Naive thymus-derived CD8-positive, alpha-beta T cell (primary cell): ENCODE measurements around the gene EXT2. TPM values are rescaled to one million over a fixed set of nuclear protein-coding genes. Genes with fewer than 3 reads are reported as not detected.
A peak's percentile ranks its signal among the peaks of the same experiment; 100 is the strongest.

Experiments used
- ATAC-seq, 2 donors: fragments of 150-1000 bp; cut with Tn5 transposase in 1 of 2; sonication (Bioruptor Pico), chemical (Tn5 transposase) in 1 of 2; 1 replicate in 1 of 2; 2 replicates in 1 of 2; pipeline ENCODE4 v1.10.0; 2021; ENCODE audit warnings: mild to moderate bottlenecking in 2 of 2, moderate library complexity in 2 of 2
- POLR2A ChIA-PET: fragments of 350-600 bp; sonication (Branson Sonifier 250); formaldehyde crosslinking; loops from one replicate; lab custom pipeline; 2021; ENCODE audit warnings: antibody characterized with exemption; lab: Charles Lee
- DNase-seq, 10 donors: peaks; one replicate each; pipeline versions ENCODE4 v3.0.0 to v3.0.0-alpha.2; 2020 to 2022
- H3K27ac Mint-ChIP-seq, 10 donors: one replicate each; pipeline ENCODE4 v1.8.0; 2020 to 2022; ENCODE audit warnings: mild to moderate bottlenecking in 10 of 10, mixed read lengths in 10 of 10, moderate library complexity in 4 of 10, inconsistent platforms in 1 of 10
- H3K27me3 Mint-ChIP-seq, 5 donors: one replicate each; pipeline ENCODE4 v1.8.0; 2021 to 2022; ENCODE audit warnings: mixed read lengths in 5 of 5
- H3K36me3 Mint-ChIP-seq, 3 donors: one replicate each; pipeline ENCODE4 v1.8.0; 2020 to 2022; ENCODE audit warnings: mixed read lengths in 3 of 3, mild to moderate bottlenecking in 2 of 3, inconsistent platforms in 1 of 3
- H3K4me1 Mint-ChIP-seq, 4 donors: one replicate each; pipeline ENCODE4 v1.8.0; 2021 to 2022; ENCODE audit warnings: mixed read lengths in 4 of 4
- H3K4me3 Mint-ChIP-seq, 10 donors: one replicate each; pipeline ENCODE4 v1.8.0; 2020 to 2022; ENCODE audit warnings: mild to moderate bottlenecking in 10 of 10, mixed read lengths in 10 of 10, moderate library complexity in 6 of 10, inconsistent platforms in 1 of 10
- H3K9me3 Mint-ChIP-seq, 9 donors: one replicate each; pipeline ENCODE4 v1.8.0; 2020 to 2022; ENCODE audit warnings: mixed read lengths in 9 of 9, mild to moderate bottlenecking in 3 of 9, inconsistent platforms in 1 of 9, moderate library complexity in 1 of 9
- polyA plus RNA-seq, 3 donors: library from polyadenylated mRNA; unstranded; fragments of 300-500 nt; fragmentation: Illumina TruSeq; gene quantifications; one replicate each; pipeline ENCODE4 v1.2.3, GENCODE V29; 2021
- total RNA-seq, 8 experiments: library from RNA in 2 of 8; stranded (reverse) in 2 of 8; gene quantifications; one replicate each; pipeline ENCODE4 v1.2.3 and lab custom pipeline; 2021 to 2026

The EXT2 gene
- total and polyA plus RNA-seq, 5 experiments from 2014 or later = 27.3 to 39.5 (median 30.6) TPM

DNA sequence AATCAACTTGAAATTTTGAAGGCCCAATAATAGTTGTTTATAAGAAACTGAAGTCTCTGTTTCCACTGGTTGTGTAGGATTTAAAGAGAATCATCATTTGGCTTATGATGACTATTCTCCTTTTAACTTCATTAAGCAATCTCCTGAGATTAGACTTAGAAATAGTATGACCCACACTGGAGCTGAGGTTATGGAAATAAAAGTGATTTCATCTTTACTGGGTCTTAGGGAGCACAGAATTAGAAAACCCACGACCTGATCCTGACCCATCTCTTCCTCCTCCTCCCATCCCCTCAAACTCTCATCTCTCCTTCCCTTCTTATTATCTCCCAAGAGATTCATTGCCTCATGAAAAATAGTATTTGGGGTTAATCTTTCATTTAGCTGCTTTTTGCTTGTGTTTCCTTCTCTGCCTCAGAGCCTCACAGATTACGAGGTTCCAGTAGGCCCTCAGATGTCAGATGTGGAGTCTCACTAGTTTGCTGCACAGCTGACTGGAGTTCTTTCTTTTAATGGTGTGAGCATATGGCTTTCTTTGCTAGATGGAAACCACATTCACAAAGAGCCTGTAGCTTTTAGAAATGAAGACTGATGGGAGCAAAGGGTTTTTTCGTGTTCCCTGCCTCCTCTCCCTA is 129.5 kb downstream of the EXT2 start:
- POLR2A ChIA-PET = no interaction called here
- Mint-ChIP-seq H3K4me1 (peaks cover 2 to 26% (median 20%) of the 10 kb centered on the region in 4 donors), H3K4me3 (no peak overlapping the region), H3K9me3 (no peaks in the 10 kb centered on the region), H3K36me3 (peaks cover 8 to 38% (median 31%) of the 10 kb centered on the region in 3 donors), H3K27me3 (no peaks in the 10 kb centered on the region), H3K27ac (peak overlapping the region in 1 of 10 donors; percentile 61)
- DNase-seq (no peak), ATAC-seq (no peak)

- POLR2A ChIA-PET = no interaction called here
- DNase-seq = no peak
- peaks cover 3 to 28% (median 23%) of the 10 kb centered on the region in 3 donors for H3K36me3 Mint-ChIP-seq
- H3K4me1 Mint-ChIP-seq = peaks cover 2 to 26% (median 17%) of the 10 kb centered on the region in 4 donors
- ATAC-seq = no peak
- H3K27ac Mint-ChIP-seq = peak overlapping the region in 1 of 10 donors; percentile 15
- H3K4me3 Mint-ChIP-seq = no peak overlapping the region
- H3K9me3 Mint-ChIP-seq = no peaks in the 10 kb centered on the region
- no peaks in the 10 kb centered on the region for H3K27me3 Mint-ChIP-seq
Measured at GRCh38 chr11:44226490-44226889, 131.0 kb downstream of the EXT2 start.

DNA sequence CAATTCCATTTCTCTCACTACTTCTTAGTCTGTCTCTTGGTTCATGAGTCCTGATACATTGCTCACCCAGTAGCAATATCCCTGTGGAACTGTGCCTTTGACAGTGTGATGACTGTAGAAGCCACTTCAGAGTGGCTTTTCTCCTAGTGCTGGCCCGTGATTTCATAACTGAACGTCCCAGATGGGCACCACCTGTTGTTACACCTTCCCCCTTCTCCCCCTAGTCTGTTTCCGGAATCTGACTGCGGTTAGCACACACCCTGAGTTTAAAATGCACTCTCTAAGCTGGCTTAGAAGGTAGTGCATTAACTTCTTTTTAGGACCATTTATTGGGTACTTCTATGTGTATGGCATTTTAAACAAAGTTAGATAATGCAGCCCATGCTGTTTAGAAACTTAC is 131.5 kb downstream of the EXT2 start:
- Mint-ChIP-seq H3K36me3 (peaks cover 0 to 23% (median 23%) of the 10 kb centered on the region in 3 donors), H3K27ac (peak overlapping the region in 1 of 10 donors; percentile 8), H3K27me3 (no peaks in the 10 kb centered on the region), H3K4me3 (peak overlapping the region in 2 of 10 donors; percentile 5 to 30), H3K4me1 (peaks cover 2 to 26% (median 16%) of the 10 kb centered on the region in 4 donors), H3K9me3 (no peaks in the 10 kb centered on the region)
- POLR2A ChIA-PET = no interaction called here
- no peak for DNase-seq
- no peak for ATAC-seq

- peaks cover 0 to 24% (median 18%) of the 10 kb centered on the region in 3 donors for H3K36me3 Mint-ChIP-seq
- H3K27me3 Mint-ChIP-seq = no peaks in the 10 kb centered on the region
- H3K4me1 Mint-ChIP-seq = peaks cover 2 to 26% (median 16%) of the 10 kb centered on the region in 4 donors
- no peak for DNase-seq
- POLR2A ChIA-PET = no interaction called here
- H3K4me3 Mint-ChIP-seq = no peak overlapping the region
- no peaks in the 10 kb centered on the region for H3K9me3 Mint-ChIP-seq
- ATAC-seq = no peak
- no peak overlapping the region for H3K27ac Mint-ChIP-seq
Measured at GRCh38 chr11:44228379-44228778, 132.9 kb downstream of the EXT2 start.

DNA sequence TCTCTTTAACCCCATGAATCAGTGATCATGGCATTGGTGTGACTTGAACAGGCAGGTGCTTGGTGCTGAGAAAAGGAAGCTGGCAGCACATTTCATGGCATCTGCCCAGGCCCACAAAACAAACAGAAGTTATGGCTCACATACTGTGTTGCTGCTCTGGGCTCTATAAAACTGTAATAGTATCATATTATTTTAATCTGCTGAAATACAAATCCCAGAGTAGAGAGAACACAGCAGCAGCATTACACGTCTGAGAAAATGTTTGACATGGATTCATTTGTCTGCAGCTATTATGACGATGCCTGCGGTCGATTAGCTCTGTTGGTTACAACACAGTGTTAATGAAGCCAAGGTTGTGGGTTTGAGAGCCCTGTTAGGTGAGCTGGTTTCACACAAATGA is 133.6 kb downstream of the EXT2 start:
- no peak overlapping the region for H3K27ac Mint-ChIP-seq
- POLR2A ChIA-PET = no interaction called here

GRCh38 chr11:44229624-44230023 is 134.1 kb downstream of the EXT2 start:
- DNase-seq (no peak), ATAC-seq (no peak)
- Mint-ChIP-seq H3K27ac (peak overlapping the region in 1 of 10 donors; percentile 78), H3K27me3 (no peaks in the 10 kb centered on the region), H3K36me3 (peaks cover 0 to 34% (median 21%) of the 10 kb centered on the region in 3 donors), H3K4me3 (no peak overlapping the region), H3K4me1 (peaks cover 2 to 26% (median 16%) of the 10 kb centered on the region in 4 donors), H3K9me3 (no peaks in the 10 kb centered on the region)
- POLR2A ChIA-PET = no interaction called here

More for the DNA sequence above, 133.6 kb downstream of the EXT2 start:
- ATAC-seq (no peak), DNase-seq (no peak)
- no peaks in the 10 kb centered on the region for H3K9me3 Mint-ChIP-seq
- no peaks in the 10 kb centered on the region for H3K27me3 Mint-ChIP-seq
- peaks cover 0 to 30% (median 21%) of the 10 kb centered on the region in 3 donors for H3K36me3 Mint-ChIP-seq
- no peak overlapping the region for H3K4me3 Mint-ChIP-seq
- peaks cover 2 to 26% (median 16%) of the 10 kb centered on the region in 4 donors for H3K4me1 Mint-ChIP-seq

DNA sequence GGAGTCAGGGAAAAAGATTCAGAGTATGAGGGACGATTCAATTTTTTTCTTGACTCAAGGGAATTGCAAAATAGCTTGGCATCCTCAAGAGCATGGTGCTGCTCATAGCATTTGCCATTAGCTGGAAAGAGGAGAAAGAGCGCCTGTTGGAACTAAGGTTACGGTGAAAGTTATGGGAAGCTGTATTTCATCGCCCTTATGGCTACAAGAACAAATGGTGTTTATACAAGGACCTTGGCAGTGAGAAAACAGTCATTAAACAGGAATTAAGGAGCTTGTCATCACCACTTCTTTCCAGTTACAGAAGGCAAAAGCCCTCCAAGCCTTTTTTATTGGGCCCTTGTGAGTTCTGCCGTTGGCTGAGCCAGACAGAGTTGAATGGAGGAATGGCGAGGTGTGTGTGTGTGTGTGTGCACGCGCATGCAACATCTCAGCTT is 140.3 kb downstream of the EXT2 start:
- Mint-ChIP-seq H3K36me3 (peaks cover 10 to 72% (median 47%) of the 10 kb centered on the region in 3 donors), H3K4me1 (no peaks in the 10 kb centered on the region), H3K27me3 (no peaks in the 10 kb centered on the region), H3K27ac (no peak overlapping the region), H3K4me3 (no peak overlapping the region), H3K9me3 (no peaks in the 10 kb centered on the region)
- no peak for DNase-seq
- no peak for ATAC-seq
- POLR2A ChIA-PET = no interaction called here

DNA sequence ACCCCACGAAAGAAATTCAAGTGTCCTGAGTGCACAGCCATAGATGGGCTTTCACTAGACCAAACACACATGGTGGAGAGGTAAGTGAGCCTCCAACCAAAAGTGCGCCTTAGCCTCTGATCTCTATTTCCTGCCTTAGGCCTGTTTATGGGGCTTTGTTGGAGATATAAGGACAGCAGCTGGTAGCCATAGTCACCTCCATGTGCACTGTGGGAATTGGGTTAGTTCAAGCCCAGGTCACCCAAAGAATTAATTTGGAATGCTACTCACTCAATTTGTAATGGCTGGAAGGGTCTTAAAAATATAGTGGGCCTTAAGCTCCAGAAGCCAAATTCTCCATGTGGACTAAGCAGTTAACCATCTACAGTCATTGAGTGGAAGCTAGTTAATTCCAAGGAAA is 140.8 kb downstream of the EXT2 start:
- Mint-ChIP-seq H3K4me1 (no peaks in the 10 kb centered on the region), H3K36me3 (peaks cover 10 to 72% (median 47%) of the 10 kb centered on the region in 3 donors), H3K27ac (no peak overlapping the region), H3K27me3 (no peaks in the 10 kb centered on the region), H3K4me3 (no peak overlapping the region), H3K9me3 (no peaks in the 10 kb centered on the region)
- POLR2A ChIA-PET = no interaction called here
- ATAC-seq = no peak
- no peak for DNase-seq

DNA sequence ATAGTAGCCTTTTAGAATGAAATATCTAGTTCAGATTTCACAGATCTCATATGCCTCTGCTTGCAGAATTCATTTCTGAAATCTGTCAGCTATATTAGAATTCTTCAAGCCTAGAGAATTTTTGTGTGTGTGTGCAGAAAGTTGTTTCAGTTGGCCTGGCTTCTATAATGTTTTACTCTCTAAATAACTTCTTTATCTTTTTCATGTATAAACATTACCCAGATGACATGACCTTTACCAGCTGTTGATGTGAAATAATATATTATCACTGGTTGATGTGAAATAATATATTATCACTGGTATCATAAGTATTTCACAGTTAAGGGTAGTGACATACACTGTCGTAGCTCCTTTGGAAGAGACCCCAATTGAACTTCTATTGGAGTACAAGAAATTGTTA is 141.7 kb downstream of the EXT2 start:
- Mint-ChIP-seq H3K4me1 (no peaks in the 10 kb centered on the region), H3K9me3 (no peaks in the 10 kb centered on the region), H3K4me3 (no peak overlapping the region), H3K27ac (no peak overlapping the region), H3K27me3 (no peaks in the 10 kb centered on the region), H3K36me3 (peaks cover 10 to 73% (median 45%) of the 10 kb centered on the region in 3 donors)
- POLR2A ChIA-PET = no interaction called here
- no peak for ATAC-seq
- no peak for DNase-seq

DNA sequence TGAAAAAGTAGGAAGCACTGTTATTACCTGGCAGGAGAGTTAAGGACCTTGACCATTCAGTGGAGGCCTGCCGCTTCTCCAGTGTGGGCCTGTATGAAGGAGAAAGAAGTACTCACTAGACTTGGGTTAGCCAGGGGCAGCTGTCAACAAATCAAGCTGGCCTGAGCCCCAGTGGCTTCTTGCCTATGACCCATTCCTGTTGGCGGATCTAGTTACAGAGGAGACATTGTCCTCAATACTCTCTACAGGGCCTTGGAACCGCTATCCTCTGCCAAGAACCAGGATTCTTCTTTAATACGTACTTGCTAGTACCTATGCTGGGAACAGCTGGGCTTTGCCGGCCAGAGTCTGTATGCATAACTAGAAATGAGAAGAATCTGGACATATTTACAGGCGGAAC is 146.4 kb downstream of the EXT2 start:
- POLR2A ChIA-PET = no interaction called here
- Mint-ChIP-seq H3K36me3 (peaks cover 15 to 78% (median 65%) of the 10 kb centered on the region in 3 donors), H3K4me3 (no peak overlapping the region), H3K27me3 (no peaks in the 10 kb centered on the region), H3K4me1 (no peaks in the 10 kb centered on the region), H3K27ac (peak overlapping the region in 1 of 10 donors; percentile 52), H3K9me3 (no peaks in the 10 kb centered on the region)
- no peak for ATAC-seq
- no peak for DNase-seq

DNA sequence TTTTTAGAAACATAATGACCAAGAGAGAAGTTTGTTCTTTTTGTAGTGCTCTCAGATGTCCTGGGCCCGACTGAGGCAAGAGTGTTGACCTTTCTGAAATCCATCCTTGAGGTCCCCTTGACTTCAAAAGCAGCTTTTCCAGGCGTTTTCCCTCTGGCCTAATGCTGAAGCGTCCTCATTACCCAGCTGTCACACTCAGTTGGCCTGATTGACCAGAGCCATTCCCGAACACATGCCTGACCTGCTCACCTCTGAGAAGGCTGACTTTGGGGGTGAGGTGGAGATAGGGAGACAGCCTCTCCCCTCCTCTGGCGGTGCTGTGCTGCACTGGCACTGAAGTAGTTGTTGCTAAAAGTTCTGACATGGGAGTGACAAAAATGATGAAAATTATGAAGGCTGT is 147.6 kb downstream of the EXT2 start:
- peaks cover 11 to 78% (median 66%) of the 10 kb centered on the region in 3 donors for H3K36me3 Mint-ChIP-seq
- no peak overlapping the region for H3K4me3 Mint-ChIP-seq
- no peaks in the 10 kb centered on the region for H3K9me3 Mint-ChIP-seq
- H3K27ac Mint-ChIP-seq = no peak overlapping the region
- POLR2A ChIA-PET = no interaction called here
- DNase-seq = no peak
- H3K27me3 Mint-ChIP-seq = no peaks in the 10 kb centered on the region
- no peaks in the 10 kb centered on the region for H3K4me1 Mint-ChIP-seq
- ATAC-seq = no peak

GRCh38 chr11:44243595-44244343 is 148.3 kb downstream of the EXT2 start:
- Mint-ChIP-seq H3K9me3 (peaks cover 0 to 2% (median 0%) of the 10 kb centered on the region in 9 donors), H3K36me3 (peaks cover 11 to 76% (median 67%) of the 10 kb centered on the region in 3 donors), H3K4me3 (no peak overlapping the region), H3K4me1 (no peaks in the 10 kb centered on the region), H3K27ac (peak overlapping the region in 2 of 10 donors; percentile 16 to 34), H3K27me3 (no peaks in the 10 kb centered on the region)
- POLR2A ChIA-PET = no interaction called here
- no peak for ATAC-seq
- no peak for DNase-seq

GRCh38 chr11:44244639-44245310 is 149.3 kb downstream of the EXT2 start:
- peaks cover 16 to 81% (median 73%) of the 10 kb centered on the region in 3 donors for H3K36me3 Mint-ChIP-seq
- H3K27me3 Mint-ChIP-seq = no peaks in the 10 kb centered on the region
- peak overlapping the region in 1 of 10 donors; percentile 48 for H3K27ac Mint-ChIP-seq

More at GRCh38 chr11:44244639-44245310, 149.3 kb downstream of the EXT2 start:
- no peak overlapping the region for H3K4me3 Mint-ChIP-seq
- DNase-seq = no peak
- POLR2A ChIA-PET = no interaction called here
- ATAC-seq = no peak
- peaks cover 0 to 8% (median 2%) of the 10 kb centered on the region in 9 donors for H3K9me3 Mint-ChIP-seq
- H3K4me1 Mint-ChIP-seq = no peaks in the 10 kb centered on the region
